AG04449 (cell line): ENCODE measurements around the gene ABCG5.

Experiments
- CTCF ChIA-PET: fragments of 350-600 bp; formaldehyde crosslinking; extraction: SDS; loops from one replicate; lab custom pipeline; 2021; ENCODE audit warnings: antibody characterized with exemption; lab: Yijun Ruan, JAX
- POLR2A ChIA-PET: fragments of 400-600, 350-600 bp; formaldehyde crosslinking; extraction: SDS; loops from one replicate; lab custom pipeline; 2020; ENCODE audit warnings: antibody characterized with exemption, inconsistent platforms; lab: Yijun Ruan, JAX
- DNase-seq: peaks from one replicate; pipeline ENCODE4 v3.0.0-alpha.2; 2010; ENCODE audit warnings: low read depth, low spot score
- H3K4me3 ChIP-seq: 2 replicates; pipeline ENCODE4 v1.5.1; 2011; ENCODE audit warnings: low read depth, mild to moderate bottlenecking, control low read depth, low read length
- TF ChIP-seq, protein P1 (sequence below): IDR thresholded peaks from one replicate; pipeline ENCODE4 v1.5.1; 2011; ENCODE audit warnings: mild to moderate bottlenecking, moderate library complexity, low read length, control low read depth, inconsistent platforms; ENCODE audit not compliant: insufficient read depth; ENCODE audit errors: missing control alignments

ABCG5 gene

DNA sequence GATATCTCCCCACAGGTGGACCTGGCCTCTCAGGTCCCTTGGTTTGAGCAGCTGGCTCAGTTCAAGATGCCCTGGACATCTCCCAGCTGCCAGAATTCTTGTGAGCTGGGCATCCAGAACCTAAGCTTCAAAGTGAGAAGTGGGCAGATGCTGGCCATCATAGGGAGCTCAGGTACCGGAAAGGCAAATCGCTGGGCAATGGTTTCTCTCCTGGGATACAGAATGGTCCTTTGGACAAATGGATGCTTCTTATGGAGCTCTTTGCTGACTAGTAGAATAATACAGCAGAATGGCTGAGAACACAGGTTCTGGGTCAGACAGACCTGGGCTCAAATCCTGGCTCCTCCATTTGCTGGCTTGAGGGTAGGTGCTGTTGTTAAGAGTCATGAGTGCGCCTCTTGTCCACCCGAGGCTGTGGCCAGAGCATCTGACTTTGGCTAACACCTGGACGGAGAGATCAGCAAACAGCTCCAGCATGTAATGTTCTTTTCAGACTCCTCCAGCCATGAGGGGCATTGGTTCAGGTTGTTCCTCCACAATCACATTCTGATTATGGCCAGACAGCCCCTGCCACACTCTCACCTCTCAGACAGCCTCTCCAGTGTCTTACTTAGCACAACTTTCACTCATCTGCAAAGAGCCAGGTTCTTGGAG lies 7.6 kb upstream of the ABCG5 start:
- POLR2A ChIA-PET = no interaction called here
- TF ChIP-seq, protein P1, sequence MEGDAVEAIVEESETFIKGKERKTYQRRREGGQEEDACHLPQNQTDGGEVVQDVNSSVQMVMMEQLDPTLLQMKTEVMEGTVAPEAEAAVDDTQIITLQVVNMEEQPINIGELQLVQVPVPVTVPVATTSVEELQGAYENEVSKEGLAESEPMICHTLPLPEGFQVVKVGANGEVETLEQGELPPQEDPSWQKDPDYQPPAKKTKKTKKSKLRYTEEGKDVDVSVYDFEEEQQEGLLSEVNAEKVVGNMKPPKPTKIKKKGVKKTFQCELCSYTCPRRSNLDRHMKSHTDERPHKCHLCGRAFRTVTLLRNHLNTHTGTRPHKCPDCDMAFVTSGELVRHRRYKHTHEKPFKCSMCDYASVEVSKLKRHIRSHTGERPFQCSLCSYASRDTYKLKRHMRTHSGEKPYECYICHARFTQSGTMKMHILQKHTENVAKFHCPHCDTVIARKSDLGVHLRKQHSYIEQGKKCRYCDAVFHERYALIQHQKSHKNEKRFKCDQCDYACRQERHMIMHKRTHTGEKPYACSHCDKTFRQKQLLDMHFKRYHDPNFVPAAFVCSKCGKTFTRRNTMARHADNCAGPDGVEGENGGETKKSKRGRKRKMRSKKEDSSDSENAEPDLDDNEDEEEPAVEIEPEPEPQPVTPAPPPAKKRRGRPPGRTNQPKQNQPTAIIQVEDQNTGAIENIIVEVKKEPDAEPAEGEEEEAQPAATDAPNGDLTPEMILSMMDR = no peak
- CTCF ChIA-PET = no interaction called here
- DNase-seq = no peak
- H3K4me3 ChIP-seq = no peak overlapping the region

DNA sequence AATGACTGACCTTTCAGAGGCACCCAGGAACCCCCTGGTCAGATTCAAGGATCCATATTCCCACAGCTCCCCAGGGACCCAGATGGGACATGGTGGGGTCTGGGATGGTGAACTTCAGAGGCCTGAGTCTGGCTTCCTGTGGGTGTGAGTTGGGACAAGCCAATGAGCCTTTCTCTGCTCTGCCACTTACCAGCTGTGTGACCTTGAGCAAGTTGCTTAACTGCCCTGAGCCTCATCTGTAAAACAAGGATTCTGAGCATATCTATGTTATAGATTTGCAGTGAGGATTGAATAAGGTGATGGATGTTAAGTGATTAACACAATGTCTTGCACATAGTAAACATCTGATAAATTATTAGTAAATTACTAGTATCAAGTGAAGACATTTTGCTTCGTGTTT lies 6.5 kb upstream of the ABCG5 start:
- H3K4me3 ChIP-seq = no peak overlapping the region
- CTCF ChIA-PET = no interaction called here
- no peak for DNase-seq
- TF ChIP-seq, protein P1 = no peak
- POLR2A ChIA-PET = no interaction called here

DNA sequence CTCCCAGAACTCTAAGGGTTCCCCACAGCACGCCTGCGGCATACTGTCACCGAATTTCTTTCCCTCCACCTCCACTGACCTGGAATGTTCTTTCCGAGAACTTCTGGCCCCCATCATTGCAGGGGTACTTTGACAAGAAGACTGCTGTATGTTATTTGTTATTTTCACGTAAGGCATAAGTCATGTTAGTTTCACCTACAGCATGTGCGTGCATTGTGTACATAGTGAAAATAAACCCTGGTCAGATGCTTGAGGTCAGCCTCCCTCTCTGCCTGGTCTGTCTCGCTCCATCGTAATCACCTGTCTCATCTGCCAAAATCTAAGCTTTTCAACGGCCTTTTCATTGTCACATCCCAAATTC lies 4.2 kb upstream of the ABCG5 start:
- CTCF ChIA-PET = no interaction called here

DNA sequence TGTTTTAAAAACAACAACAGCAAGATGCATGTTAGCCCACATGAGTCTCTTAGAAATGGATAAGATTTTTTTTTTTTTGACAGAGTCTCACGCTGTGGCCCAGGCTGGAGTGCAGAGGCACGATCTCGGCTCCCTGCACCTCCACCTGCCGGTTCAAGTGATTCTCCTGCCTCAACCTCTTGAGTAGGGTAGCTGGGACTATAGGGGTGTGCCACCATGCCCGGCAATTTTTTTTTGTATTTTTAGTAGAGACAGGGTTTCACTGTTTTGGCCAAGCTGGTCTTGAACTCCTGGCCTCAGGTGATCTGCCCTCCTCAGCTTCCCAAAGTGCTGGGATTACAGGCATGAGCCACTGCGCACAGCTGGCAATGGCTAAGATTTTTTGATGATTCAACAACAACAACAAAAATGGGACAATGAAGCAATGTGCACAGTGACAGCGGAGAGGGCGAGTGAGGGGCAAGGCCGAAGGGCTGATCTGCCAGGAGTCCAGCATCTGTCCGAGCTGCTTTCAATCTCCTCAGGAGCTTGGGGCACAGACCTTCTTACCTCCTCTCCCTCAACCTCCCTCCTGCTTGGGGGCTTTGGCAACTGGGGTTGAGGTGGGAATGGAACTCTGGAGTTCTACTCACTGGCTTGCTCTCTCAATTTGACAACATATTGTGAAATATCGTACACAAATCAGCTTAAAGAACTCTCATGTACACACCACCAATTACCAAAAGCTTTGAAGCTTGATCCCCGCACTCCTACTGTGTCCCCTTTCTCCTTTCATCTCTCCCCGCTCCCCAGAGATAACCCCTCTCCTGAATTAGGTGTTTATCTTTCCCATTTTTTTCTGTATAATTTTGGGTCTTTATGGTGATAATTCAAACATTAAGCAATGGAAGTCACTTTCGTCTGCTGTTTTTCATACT lies 3.6 kb upstream of the ABCG5 start:
- TF ChIP-seq, protein P1 = no peak
- POLR2A ChIA-PET = no interaction called here
- DNase-seq = no peak

More for the DNA sequence above, 4.2 kb upstream of the ABCG5 start:
- no peak overlapping the region for H3K4me3 ChIP-seq
- POLR2A ChIA-PET = no interaction called here
- DNase-seq = no peak
- TF ChIP-seq, protein P1 = no peak

DNA sequence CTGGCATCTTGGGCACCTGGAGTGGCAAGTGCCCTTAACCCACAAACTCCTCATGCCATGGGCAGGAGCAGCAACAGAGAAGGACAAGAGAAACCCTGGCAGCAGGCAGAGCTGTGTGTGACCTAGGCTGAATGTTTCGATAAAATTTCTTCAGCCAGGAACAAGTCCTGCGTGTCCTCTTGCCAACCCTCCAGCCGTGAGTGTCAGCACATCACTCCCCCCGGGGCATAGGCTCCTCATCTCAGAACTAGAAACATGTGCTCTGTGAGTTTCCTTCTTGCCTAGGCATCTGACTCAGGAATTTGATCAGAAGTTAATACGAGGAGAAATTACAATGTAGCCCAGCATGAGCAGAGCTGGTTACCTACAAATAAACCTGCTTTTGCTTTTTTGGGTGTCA lies 2.3 kb upstream of the ABCG5 start:
- TF ChIP-seq, protein P1 = no peak
- H3K4me3 ChIP-seq = no peak overlapping the region
- POLR2A ChIA-PET = no interaction called here
- CTCF ChIA-PET = no interaction called here
- no peak for DNase-seq

More for the DNA sequence above, 3.6 kb upstream of the ABCG5 start:
- H3K4me3 ChIP-seq = no peak overlapping the region
- CTCF ChIA-PET = no interaction called here
